Hepatocyte (in vitro differentiated cells): ENCODE data around the gene CUX1.

ENCODE experiments used
- EZH2 ChIP-seq: fragments of 200-600 bp; sonication (generic); IDR thresholded peaks from 2 replicates; pipeline ENCODE4 v1.6.1; 2016; ENCODE audit warnings: antibody characterized with exemption, mild to moderate bottlenecking, borderline replicate concordance
- EZH2phosphoT487 ChIP-seq: fragments of 200-600 bp; sonication (generic); IDR thresholded peaks from one replicate; pipeline ENCODE4 v1.6.1; 2018; ENCODE audit warnings: antibody characterized with exemption, mild to moderate bottlenecking, low read depth, moderate library complexity; ENCODE audit not compliant: unreplicated experiment, severe bottlenecking
- TF ChIP-seq, protein P1 (sequence below): fragments of 200-600 bp; sonication (generic); IDR thresholded peaks from 2 replicates; pipeline ENCODE4 v1.5.1; 2016; ENCODE audit warnings: antibody characterized with exemption, mild to moderate bottlenecking; ENCODE audit not compliant: poor library complexity

DNA sequence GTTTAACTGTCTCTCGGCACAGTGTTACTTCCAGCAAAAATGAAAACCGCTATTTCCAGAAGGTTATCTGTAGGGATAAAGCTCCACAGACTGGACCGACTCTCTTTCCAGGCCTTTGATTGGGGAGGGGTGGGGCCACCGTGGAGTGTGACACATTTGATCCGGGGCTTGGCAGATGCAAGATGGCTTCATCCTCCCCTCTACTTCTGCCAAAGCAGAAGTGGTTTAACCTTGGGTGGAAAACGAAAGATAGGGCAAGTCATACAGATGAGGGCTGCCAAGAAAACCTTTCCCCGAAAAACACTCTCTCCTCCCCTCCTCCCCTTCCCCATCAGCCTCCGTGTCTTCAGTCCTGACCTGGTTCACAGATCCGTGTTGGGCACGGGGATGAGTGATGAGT lies 329.6 kb downstream of the CUX1 start:
- TF ChIP-seq, protein P1, sequence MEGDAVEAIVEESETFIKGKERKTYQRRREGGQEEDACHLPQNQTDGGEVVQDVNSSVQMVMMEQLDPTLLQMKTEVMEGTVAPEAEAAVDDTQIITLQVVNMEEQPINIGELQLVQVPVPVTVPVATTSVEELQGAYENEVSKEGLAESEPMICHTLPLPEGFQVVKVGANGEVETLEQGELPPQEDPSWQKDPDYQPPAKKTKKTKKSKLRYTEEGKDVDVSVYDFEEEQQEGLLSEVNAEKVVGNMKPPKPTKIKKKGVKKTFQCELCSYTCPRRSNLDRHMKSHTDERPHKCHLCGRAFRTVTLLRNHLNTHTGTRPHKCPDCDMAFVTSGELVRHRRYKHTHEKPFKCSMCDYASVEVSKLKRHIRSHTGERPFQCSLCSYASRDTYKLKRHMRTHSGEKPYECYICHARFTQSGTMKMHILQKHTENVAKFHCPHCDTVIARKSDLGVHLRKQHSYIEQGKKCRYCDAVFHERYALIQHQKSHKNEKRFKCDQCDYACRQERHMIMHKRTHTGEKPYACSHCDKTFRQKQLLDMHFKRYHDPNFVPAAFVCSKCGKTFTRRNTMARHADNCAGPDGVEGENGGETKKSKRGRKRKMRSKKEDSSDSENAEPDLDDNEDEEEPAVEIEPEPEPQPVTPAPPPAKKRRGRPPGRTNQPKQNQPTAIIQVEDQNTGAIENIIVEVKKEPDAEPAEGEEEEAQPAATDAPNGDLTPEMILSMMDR = no peak
- TF ChIP-seq EZH2 (no peak), EZH2phosphoT487 (no peak)
